Muscle layer of duodenum (tissue), 2 donors: Measurements from ENCODE around the gene C1QL4.
A peak's percentile ranks its signal among the peaks of the same experiment; 100 is the strongest.
"Not testable (repeated sequence)": the region's sequence is repeated elsewhere in the genome, so short reads cannot be mapped to it uniquely, and the experiment has no call there.

Source experiments
- H3K27ac ChIP-seq: one replicate; pipeline ENCODE4 v1.7.0; 2013; ENCODE audit warnings: mild to moderate bottlenecking, low read length
- H3K27me3 ChIP-seq: one replicate; pipeline ENCODE4 v1.7.0; 2013; ENCODE audit warnings: low read depth, mild to moderate bottlenecking, control low read depth, low read length
- H3K36me3 ChIP-seq, 2 donors: one replicate each; pipeline ENCODE4 v1.7.0; 2013; ENCODE audit warnings: low read length in 2 of 2, control low read depth in 1 of 2, mild to moderate bottlenecking in 1 of 2; ENCODE audit not compliant: insufficient read depth in 2 of 2, control insufficient read depth in 1 of 2
- H3K4me1 ChIP-seq, 2 donors: one replicate each; pipeline ENCODE4 v1.7.0; 2013; ENCODE audit warnings: low read length in 2 of 2, mild to moderate bottlenecking in 2 of 2, control low read depth in 1 of 2, moderate library complexity in 1 of 2; ENCODE audit not compliant: insufficient read depth in 2 of 2, control insufficient read depth in 1 of 2
- H3K4me3 ChIP-seq, 2 donors: one replicate each; pipeline ENCODE4 v1.7.0; 2013; ENCODE audit warnings: low read length in 2 of 2, low read depth in 1 of 2, mild to moderate bottlenecking in 1 of 2
- H3K9me3 ChIP-seq, 2 donors: one replicate each; pipeline ENCODE4 v1.7.0; 2013; ENCODE audit warnings: low read length in 2 of 2, control low read depth in 1 of 2, mild to moderate bottlenecking in 1 of 2; ENCODE audit not compliant: control insufficient read depth in 1 of 2
- donor health status: healthy.

The C1QL4 gene

GRCh38 chr12:49314811-49315210, 22.2 kb downstream of the C1QL4 start:
- Histone ChIP-seq H3K9me3 (no peaks in the 10 kb centered on the region), H3K27ac (no peak overlapping the region), H3K36me3 (no peaks in the 10 kb centered on the region), H3K27me3 (no peaks in the 10 kb centered on the region), H3K4me1 (no peaks in the 10 kb centered on the region), H3K4me3 (no peak overlapping the region)

- not testable (repeated sequence) for H3K36me3 ChIP-seq, H3K27ac ChIP-seq, H3K4me3 ChIP-seq, H3K9me3 ChIP-seq, H3K4me1 ChIP-seq, H3K27me3 ChIP-seq
These were observed 26.5 kb downstream of the C1QL4 start for GRCh38 chr12:49310451-49311000.

GRCh38 chr12:49309386-49309785, 27.6 kb downstream of the C1QL4 start:
- Histone ChIP-seq H3K27ac (no peak overlapping the region), H3K27me3 (no peaks in the 10 kb centered on the region), H3K36me3 (no peaks in the 10 kb centered on the region), H3K4me1 (no peaks in the 10 kb centered on the region), H3K4me3 (no peak overlapping the region), H3K9me3 (no peaks in the 10 kb centered on the region)

DNA sequence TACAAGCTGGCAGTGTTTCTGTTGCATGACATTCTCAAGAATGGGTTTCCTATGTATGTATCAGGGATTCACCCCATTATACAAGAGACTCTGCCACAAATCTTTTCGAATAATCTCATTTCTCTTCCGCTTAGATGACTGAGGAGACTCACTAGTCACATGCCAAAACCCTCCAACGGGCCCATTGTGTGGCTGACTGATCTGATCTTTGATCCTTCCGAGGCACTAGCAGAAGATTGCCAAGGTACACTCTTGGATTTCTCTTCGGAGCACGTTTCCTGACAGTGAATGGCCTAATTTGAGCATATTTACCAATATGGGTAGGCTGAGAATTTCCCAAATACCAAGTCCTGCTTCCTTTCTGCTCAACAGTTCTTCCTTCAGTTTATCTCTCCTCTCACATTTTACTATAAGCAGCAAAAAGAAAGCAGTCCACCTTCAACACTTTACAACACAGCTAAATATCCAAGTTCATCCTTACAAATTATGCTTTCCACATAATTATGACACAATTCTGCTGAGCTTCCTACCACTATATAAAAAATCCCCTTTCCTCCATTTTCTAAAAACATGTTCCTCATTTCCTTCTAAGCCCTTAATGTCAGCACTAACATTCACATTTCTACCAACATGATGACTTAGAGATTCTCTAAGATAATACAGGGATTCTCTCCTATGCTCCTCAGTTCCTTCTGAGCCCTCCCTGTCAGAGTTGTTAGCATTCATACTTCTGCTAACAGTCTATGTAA, 31.1 kb downstream of the C1QL4 start:
- Histone ChIP-seq H3K36me3 (no peaks in the 10 kb centered on the region), H3K27ac (no peak overlapping the region), H3K27me3 (no peaks in the 10 kb centered on the region), H3K4me1 (no peaks in the 10 kb centered on the region), H3K9me3 (no peaks in the 10 kb centered on the region), H3K4me3 (no peak overlapping the region)

DNA sequence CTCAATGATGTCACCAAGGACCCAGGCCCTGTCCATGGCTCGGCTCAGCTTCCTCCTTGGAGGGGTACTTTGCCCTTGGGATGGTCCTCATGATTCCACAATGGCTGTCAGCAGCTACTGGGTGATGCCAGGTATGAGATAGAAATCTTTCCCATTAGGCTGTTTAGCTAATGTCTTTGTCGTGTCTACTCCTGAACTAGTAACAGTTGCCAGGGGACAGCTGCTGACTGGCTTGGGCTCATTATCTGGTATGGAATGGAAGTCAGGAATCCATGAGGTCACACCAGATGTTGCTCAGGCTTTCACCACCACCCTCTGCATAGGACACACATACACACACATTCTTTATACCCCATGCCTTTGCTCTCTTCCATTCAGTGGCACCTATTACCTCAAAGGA, 32.8 kb downstream of the C1QL4 start:
- H3K4me3 ChIP-seq, result no peak overlapping the region
- H3K36me3 ChIP-seq, result no peaks in the 10 kb centered on the region
- no peaks in the 10 kb centered on the region for H3K9me3 ChIP-seq
- H3K4me1 ChIP-seq, result no peaks in the 10 kb centered on the region
- H3K27ac ChIP-seq, result no peak overlapping the region
- no peaks in the 10 kb centered on the region for H3K27me3 ChIP-seq

GRCh38 chr12:49301760-49302159, 35.2 kb downstream of the C1QL4 start:
- Histone ChIP-seq H3K4me3 (no peak overlapping the region), H3K9me3 (no peaks in the 10 kb centered on the region), H3K4me1 (peaks cover 0 to 12% of the 10 kb centered on the region in 2 donors), H3K36me3 (no peaks in the 10 kb centered on the region), H3K27me3 (peaks cover 20% of the 10 kb centered on the region), H3K27ac (no peak overlapping the region)

- Histone ChIP-seq H3K4me1 (peaks cover 0 to 25% of the 10 kb centered on the region in 2 donors), H3K4me3 (no peak overlapping the region), H3K36me3 (no peaks in the 10 kb centered on the region), H3K27ac (no peak overlapping the region), H3K27me3 (peaks cover 36% of the 10 kb centered on the region), H3K9me3 (no peaks in the 10 kb centered on the region)
These were observed 38.8 kb downstream of the C1QL4 start for GRCh38 chr12:49298160-49298559.

DNA sequence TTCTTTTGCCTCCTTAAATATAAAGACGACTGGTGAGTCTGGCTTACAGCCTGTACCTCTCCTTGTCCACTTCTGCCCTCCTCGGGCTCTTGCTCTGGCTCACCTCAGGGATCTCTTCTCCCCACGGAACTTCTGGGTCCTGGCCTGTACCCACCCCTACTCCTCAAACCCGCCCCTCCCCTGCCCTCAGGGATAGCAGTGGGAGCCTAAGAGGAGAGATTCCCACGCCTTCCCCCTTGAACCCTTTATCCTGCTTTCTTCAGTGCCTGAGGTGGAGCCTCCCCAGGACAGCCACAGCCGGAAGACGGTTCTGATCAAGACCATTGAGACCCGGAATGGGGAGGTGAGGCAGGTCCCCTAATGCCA, 39.3 kb downstream of the C1QL4 start:
- peaks cover 0 to 26% of the 10 kb centered on the region in 2 donors for H3K4me1 ChIP-seq
- H3K27ac ChIP-seq, result no peak overlapping the region
- H3K36me3 ChIP-seq, result no peaks in the 10 kb centered on the region
- no peak overlapping the region for H3K4me3 ChIP-seq
- peaks cover 36% of the 10 kb centered on the region for H3K27me3 ChIP-seq
- H3K9me3 ChIP-seq, result no peaks in the 10 kb centered on the region

GRCh38 chr12:49296836-49297694, 39.9 kb downstream of the C1QL4 start:
- Histone ChIP-seq H3K27ac (no peak overlapping the region), H3K9me3 (no peaks in the 10 kb centered on the region), H3K4me1 (peaks cover 0 to 26% of the 10 kb centered on the region in 2 donors), H3K27me3 (peaks cover 36% of the 10 kb centered on the region), H3K36me3 (no peaks in the 10 kb centered on the region), H3K4me3 (peak overlapping the region in 1 of 2 donors; percentile 47)

GRCh38 chr12:49296034-49296835, 40.8 kb downstream of the C1QL4 start:
- H3K9me3 ChIP-seq, result no peaks in the 10 kb centered on the region
- H3K27ac ChIP-seq, result no peak overlapping the region
- H3K36me3 ChIP-seq, result no peaks in the 10 kb centered on the region
- peak overlapping the region in 1 of 2 donors; percentile 47 for H3K4me3 ChIP-seq
- peaks cover 0 to 26% of the 10 kb centered on the region in 2 donors for H3K4me1 ChIP-seq
- peaks cover 36% of the 10 kb centered on the region for H3K27me3 ChIP-seq
